22Rv1 (cell line): ENCODE data around the gene EYS.

Experiments used
- H3K27ac ChIP-seq: fragments of 450-650 bp; 2 replicates; pipeline ENCODE4 v1.5.1; 2017
- ZFX ChIP-seq: fragments of 450-650 bp; IDR thresholded peaks from 2 replicates; pipeline ENCODE4 v1.6.1; 2017; ENCODE audit warnings: antibody characterized with exemption, borderline replicate concordance
- TF ChIP-seq, protein P1 (sequence below): fragments of 450-650 bp; IDR thresholded peaks from 2 replicates; pipeline ENCODE4 v1.5.1; 2017; ENCODE audit warnings: mild to moderate bottlenecking

EYS gene

GRCh38 chr6:63813566-63814120 lies 1893.4 kb downstream of the EYS start:
- no peak overlapping the region for H3K27ac ChIP-seq
- TF ChIP-seq, protein P1, sequence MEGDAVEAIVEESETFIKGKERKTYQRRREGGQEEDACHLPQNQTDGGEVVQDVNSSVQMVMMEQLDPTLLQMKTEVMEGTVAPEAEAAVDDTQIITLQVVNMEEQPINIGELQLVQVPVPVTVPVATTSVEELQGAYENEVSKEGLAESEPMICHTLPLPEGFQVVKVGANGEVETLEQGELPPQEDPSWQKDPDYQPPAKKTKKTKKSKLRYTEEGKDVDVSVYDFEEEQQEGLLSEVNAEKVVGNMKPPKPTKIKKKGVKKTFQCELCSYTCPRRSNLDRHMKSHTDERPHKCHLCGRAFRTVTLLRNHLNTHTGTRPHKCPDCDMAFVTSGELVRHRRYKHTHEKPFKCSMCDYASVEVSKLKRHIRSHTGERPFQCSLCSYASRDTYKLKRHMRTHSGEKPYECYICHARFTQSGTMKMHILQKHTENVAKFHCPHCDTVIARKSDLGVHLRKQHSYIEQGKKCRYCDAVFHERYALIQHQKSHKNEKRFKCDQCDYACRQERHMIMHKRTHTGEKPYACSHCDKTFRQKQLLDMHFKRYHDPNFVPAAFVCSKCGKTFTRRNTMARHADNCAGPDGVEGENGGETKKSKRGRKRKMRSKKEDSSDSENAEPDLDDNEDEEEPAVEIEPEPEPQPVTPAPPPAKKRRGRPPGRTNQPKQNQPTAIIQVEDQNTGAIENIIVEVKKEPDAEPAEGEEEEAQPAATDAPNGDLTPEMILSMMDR = no peak
- TF ChIP-seq ZFX = no peak

- H3K27ac ChIP-seq = no peak overlapping the region
- TF ChIP-seq, protein P1 = no peak
- TF ChIP-seq ZFX = no peak
Measured at GRCh38 chr6:63808576-63808975, 1898.5 kb downstream of the EYS start.

DNA sequence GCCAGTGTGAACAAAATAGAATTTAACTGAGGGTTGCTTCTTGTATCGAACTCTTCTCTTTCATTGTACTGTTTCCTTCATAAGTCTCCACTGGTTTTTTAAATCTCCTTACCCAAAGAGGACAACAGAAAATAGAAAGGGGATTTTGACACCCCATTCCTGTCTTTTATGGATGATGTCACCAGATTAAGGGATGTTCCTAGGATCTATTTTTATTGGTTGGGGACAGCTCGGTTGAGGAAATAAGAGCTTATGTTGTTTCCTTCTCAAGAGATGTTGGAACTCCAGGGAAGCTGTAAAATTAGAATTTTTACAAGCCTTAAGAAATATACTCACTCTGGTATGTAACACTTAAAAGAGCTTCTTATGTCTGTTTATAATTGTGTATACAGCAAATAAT lies 1900.0 kb downstream of the EYS start:
- TF ChIP-seq ZFX = no peak
- TF ChIP-seq, protein P1 = no peak
- H3K27ac ChIP-seq = peak overlapping the region; percentile 81

- peak overlapping the region; percentile 81 for H3K27ac ChIP-seq
- TF ChIP-seq ZFX = no peak
- TF ChIP-seq, protein P1 = no peak
Measured at GRCh38 chr6:63806573-63806913, 1900.5 kb downstream of the EYS start.

DNA sequence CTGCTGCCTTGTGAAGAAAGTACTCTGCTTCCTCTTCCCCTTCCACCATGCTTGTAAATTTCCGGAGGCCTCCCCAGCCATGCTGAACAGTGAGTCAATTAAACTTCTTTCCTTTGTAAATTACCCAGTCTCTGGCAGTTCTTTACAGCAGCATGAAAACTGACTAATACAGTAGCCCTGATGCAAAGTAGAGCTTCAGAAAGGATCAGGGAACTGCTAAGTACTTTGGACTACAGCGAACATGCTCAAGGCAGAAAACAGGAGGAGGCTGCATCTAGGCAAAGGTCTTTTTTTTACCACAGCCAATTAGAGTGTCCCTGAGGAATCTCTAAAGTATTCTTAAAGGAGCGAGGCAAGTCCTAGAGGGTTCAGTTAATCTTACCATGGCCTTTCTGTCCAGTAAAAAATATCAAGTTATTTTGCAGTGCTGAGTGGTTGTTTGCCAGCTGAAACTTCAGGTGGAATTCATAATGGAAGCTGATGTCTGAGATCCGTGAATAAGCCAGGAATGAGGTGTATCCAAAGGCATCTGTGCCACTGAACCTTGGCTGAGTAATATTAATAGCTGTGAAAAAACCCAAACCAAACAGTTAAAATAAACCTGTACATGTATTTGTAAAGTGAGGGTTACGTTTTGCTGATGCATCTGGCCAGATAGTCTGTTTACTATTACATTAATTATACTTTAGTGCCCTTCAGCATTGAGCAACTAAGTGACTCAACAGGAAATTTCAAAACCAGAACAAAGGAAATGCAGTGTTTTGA lies 1901.0 kb downstream of the EYS start:
- TF ChIP-seq, protein P1 = no peak
- no peak for TF ChIP-seq ZFX
- H3K27ac ChIP-seq = peak overlapping the region; percentile 81

- TF ChIP-seq, protein P1 = no peak
- TF ChIP-seq ZFX = no peak
- peak overlapping the region; percentile 81 for H3K27ac ChIP-seq
Measured at GRCh38 chr6:63805345-63805744, 1901.7 kb downstream of the EYS start.

- TF ChIP-seq, protein P1 = no peak
- TF ChIP-seq ZFX = no peak
- no peak overlapping the region for H3K27ac ChIP-seq
Measured at GRCh38 chr6:63804381-63804956, 1902.6 kb downstream of the EYS start.
